Activated T-helper 1 cell treated with anti-CD3 and anti-CD28 coated beads, Interleukin-12 subunit alpha, Interleukin-12 subunit beta, Interleukin-2, Interleukin-4 antibody, amounts not matched to agents 30 ng/mL and 10 ng/mL and 1 ng/mL, durations not matched to agents 14 hours and 24 hours and 36 hours (primary cell): ENCODE measurements around the gene EXOC1. TPM values are rescaled to one million over a fixed set of nuclear protein-coding genes. Genes with fewer than 3 reads are reported as not detected.
"Not testable (repeated sequence)": the region's sequence is repeated elsewhere in the genome, so short reads cannot be mapped to it uniquely, and the experiment has no call there.

Experiments used
- DNase-seq: peaks from one replicate; pipeline ENCODE4 v3.0.0; 2021; ENCODE audit warnings: low spot score
- H3K27ac Mint-ChIP-seq: one replicate; pipeline ENCODE4 v1.8.0; 2021; ENCODE audit warnings: mild to moderate bottlenecking, mixed read lengths
- H3K27me3 Mint-ChIP-seq: one replicate; pipeline ENCODE4 v1.8.0; 2022; ENCODE audit warnings: mild to moderate bottlenecking, moderate library complexity, mixed read lengths; ENCODE audit not compliant: insufficient read depth
- H3K36me3 Mint-ChIP-seq: one replicate; pipeline ENCODE4 v1.8.0; 2021; ENCODE audit warnings: low read depth, mixed read lengths
- H3K4me1 Mint-ChIP-seq: one replicate; pipeline ENCODE4 v1.8.0; 2021; ENCODE audit warnings: low read depth, mixed read lengths
- H3K4me3 Mint-ChIP-seq: one replicate; pipeline ENCODE4 v1.8.0; 2021; ENCODE audit warnings: mild to moderate bottlenecking, moderate library complexity, mixed read lengths
- H3K9me3 Mint-ChIP-seq: one replicate; pipeline ENCODE4 v1.8.0; 2021; ENCODE audit warnings: mixed read lengths
- intact Hi-C: fragments of 100-400 bp; cut with micrococcal nuclease; formaldehyde crosslinking; loops from one replicate; pipeline ENCODE4 v1.15.1; 2024
- total RNA-seq: library from RNA; stranded (reverse); gene quantifications from 2 replicates; pipeline ENCODE4 v1.2.3, GENCODE V29; 2022

The EXOC1 gene
- total RNA-seq, 1 donor from 2014 or later: 18.8 TPM

DNA sequence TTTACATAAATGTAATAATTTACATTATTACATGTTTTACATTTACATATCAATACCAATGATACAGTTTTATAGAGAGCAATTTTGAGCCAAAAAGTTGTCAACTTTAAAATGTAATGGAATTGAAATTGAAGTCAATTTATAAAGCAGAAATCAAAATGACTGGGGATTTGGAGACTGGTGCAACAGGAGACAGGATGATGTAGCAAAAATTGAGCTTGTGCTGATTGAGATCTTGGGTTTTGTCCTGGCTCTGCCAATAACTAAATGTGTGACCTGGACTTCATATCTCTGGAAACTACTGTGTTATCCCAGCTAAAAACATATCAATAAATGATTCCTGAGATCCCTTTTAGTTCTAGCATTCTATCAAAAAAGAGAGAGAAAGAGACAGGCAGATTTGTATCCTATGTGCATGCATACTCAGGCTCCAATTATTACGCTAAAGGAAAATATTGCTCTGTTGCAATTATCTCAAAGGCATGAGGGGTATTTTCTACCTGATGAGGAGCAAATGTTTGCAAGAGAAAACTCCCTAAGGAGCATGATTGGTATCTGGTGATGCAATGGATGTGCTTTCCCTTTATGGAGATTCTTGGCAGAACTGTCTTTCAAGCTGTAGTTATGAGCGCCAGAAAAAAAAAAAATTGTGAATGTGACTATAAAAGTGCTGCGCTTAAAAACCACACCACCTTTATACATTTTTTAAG is 19.2 kb upstream of the EXOC1 start:
- no peak for DNase-seq
- Mint-ChIP-seq H3K4me1 (no peaks in the 10 kb centered on the region), H3K36me3 (no peaks in the 10 kb centered on the region), H3K27me3 (peaks cover 14% of the 10 kb centered on the region), H3K27ac (no peak overlapping the region), H3K4me3 (no peak overlapping the region), H3K9me3 (no peaks in the 10 kb centered on the region)
- intact Hi-C loops: no loop called here

DNA sequence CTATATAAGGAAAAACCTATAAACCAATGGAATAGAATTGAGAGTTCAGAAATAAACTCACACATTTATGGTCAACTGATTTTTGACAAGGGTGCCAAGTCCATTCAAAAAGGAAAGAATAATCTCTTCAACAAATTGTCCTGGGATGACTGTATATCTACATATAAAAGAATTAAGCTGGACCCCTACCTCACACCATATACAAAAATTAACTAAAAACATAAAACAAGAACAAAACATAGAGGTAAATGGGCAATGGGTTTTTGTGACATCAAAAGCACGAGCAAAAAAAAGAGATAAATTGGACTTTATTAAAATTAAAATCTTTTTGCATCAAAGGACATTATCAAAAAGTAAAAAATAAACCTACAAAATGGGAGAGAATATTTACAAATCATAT is 15.5 kb upstream of the EXOC1 start:
- no peaks in the 10 kb centered on the region for H3K9me3 Mint-ChIP-seq
- intact Hi-C loops: no loop called here
- DNase-seq: no peak
- H3K4me3 Mint-ChIP-seq: no peak overlapping the region
- no peaks in the 10 kb centered on the region for H3K4me1 Mint-ChIP-seq
- no peak overlapping the region for H3K27ac Mint-ChIP-seq
- H3K36me3 Mint-ChIP-seq: no peaks in the 10 kb centered on the region
- H3K27me3 Mint-ChIP-seq: peaks cover 9% of the 10 kb centered on the region

DNA sequence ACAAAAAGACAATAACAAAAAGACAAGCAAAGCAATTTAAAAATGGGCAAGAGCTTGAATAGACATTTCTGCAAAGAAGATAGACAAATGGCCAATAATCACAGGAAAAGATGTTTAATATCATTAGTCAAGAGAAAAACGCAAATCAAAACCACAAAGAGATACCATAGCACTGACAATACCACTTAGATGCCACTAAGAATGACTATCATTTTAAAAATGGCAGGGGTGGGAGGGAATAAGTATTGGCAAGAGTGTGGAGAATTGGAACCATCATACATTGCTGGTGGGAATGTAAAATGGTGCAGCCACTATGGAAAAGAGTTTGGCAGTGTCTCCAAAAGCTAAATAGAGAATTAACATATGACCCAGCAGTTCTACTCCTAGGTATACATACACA is 15.1 kb upstream of the EXOC1 start:
- H3K27ac Mint-ChIP-seq: no peak overlapping the region
- H3K27me3 Mint-ChIP-seq: peaks cover 9% of the 10 kb centered on the region
- no peak for DNase-seq
- H3K4me1 Mint-ChIP-seq: no peaks in the 10 kb centered on the region
- H3K4me3 Mint-ChIP-seq: no peak overlapping the region
- H3K36me3 Mint-ChIP-seq: no peaks in the 10 kb centered on the region
- intact Hi-C loops: no loop called here
- H3K9me3 Mint-ChIP-seq: no peaks in the 10 kb centered on the region

DNA sequence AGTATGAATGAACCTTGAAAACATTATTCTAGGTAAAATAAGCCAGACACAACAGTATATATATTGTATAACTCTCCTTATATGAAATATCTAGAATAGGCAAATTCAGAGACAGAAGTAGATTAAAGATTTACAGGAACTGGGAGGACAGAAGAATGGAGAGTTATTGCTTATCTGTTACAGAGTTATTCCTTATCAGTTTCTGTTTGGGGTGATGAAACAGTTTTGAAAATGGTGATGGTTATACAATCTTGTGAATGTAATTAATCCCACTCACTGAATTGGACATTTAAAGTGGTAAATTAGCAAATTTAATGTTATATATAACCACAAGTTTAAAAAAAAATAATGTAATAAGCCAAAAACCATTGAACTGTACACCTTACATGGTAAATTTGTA is 14.5 kb upstream of the EXOC1 start:
- no peak overlapping the region for H3K4me3 Mint-ChIP-seq
- H3K27me3 Mint-ChIP-seq: peaks cover 7% of the 10 kb centered on the region
- intact Hi-C loops: no loop called here
- H3K4me1 Mint-ChIP-seq: no peaks in the 10 kb centered on the region
- no peaks in the 10 kb centered on the region for H3K36me3 Mint-ChIP-seq
- H3K9me3 Mint-ChIP-seq: no peaks in the 10 kb centered on the region
- no peak overlapping the region for H3K27ac Mint-ChIP-seq
- DNase-seq: no peak

DNA sequence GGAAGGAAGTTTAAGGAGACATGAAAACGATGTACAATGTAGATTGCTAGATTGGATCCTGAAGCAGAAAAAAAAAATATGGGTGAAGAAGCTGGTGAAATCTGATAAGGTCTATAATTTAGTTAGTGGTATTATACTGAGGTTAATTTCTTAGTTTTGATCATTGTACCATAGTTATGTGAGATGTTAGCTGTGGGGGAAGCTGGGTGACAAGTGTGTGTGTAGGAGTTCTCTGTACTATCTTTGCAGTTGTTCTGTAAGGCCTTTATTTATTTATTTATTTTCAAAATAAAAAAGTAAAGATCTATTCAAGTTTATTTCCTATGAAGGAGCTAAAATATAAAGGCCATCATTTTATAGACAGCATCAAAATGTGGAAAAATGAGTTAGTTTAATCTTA is 12.5 kb upstream of the EXOC1 start:
- Mint-ChIP-seq H3K27ac (no peak overlapping the region), H3K27me3 (peaks cover 6% of the 10 kb centered on the region), H3K36me3 (no peaks in the 10 kb centered on the region), H3K4me3 (no peak overlapping the region), H3K9me3 (no peaks in the 10 kb centered on the region), H3K4me1 (no peaks in the 10 kb centered on the region)
- no peak for DNase-seq
- intact Hi-C loops: no loop called here

DNA sequence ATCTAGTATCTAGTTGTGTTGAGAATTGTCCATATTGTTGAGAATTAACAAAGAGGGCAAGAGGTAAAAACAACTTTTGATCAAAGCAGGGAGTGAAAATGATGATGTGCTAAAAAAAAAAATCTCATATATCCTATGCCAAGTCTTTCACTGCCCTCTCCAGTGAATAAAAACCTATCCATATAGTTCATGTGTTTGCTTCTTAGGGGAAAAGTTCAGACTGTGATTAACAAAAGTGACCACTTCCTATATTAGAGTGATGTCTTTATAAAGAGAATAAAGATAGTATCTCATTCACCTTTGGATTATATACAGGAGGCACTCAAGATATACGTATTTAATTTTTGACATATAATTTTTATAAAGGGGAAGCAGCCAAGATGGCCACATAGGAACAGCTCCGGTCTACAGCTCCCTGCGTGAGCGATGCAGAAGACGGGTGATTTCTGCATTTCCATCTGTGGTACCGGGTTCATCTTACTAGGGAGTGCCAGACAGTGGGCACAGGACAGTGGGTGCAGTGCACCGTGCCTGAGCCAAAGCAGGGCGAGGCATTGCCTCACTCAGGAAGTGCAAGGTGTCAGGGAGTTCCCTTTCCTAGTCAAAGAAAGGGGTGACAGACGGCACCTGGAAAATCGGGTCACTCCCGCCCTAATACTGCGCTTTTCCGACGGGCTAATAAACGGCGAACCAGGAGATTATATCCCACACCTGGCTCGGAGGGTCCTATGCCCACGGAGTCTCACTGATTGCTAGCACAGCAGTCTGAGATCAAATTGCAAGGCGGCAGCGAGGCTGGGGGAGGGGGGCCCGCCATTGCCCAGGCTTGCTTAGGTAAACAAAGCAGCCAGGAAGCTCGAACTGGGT is 11.8 kb upstream of the EXOC1 start:
- H3K4me3 Mint-ChIP-seq, DNase-seq, H3K36me3 Mint-ChIP-seq, H3K9me3 Mint-ChIP-seq, H3K4me1 Mint-ChIP-seq, intact Hi-C loops, H3K27me3 Mint-ChIP-seq, H3K27ac Mint-ChIP-seq: not testable (repeated sequence)

DNA sequence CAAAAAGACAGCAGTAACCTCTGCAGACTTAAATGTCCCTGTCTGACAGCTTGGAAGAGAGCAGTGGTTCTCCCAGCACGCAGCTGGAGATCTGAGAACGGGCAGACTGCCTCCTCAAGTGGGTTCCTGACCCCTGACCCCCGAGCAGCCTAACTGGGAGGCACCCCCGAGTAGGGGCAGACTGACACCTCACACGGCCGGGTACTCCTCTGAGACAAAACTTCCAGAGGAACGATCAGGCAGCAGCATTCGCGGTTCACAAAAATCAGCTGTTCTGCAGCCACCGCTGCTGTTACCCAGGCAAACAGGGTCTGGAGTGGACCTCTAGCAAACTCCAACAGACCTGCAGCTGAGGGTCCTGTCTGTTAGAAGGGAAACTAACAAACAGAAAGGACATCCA is 11.1 kb upstream of the EXOC1 start:
- H3K4me1 Mint-ChIP-seq, H3K9me3 Mint-ChIP-seq, H3K36me3 Mint-ChIP-seq, DNase-seq, H3K27me3 Mint-ChIP-seq, H3K27ac Mint-ChIP-seq, intact Hi-C loops, H3K4me3 Mint-ChIP-seq: not testable (repeated sequence)

DNA sequence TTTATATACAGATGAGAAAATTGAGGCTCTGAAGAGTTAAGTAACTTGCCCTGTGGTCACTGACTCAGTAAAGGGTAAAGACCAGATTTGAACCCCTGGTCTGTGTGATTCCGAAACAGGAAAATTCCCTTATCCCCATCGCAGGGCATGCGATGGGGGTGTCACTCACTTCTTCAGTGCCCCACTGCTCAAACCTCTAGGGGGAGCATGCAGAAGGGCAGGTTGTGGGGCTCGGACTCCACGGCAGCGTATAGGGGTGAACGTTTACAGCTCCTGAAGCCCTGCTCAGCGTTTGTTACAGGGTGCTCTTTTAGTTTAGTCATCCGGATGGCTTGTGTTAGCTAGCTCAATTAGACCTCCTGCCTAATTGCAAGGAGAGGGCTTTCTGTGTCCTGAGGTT is 3.7 kb upstream of the EXOC1 start:
- no peaks in the 10 kb centered on the region for H3K36me3 Mint-ChIP-seq
- no peak overlapping the region for H3K27ac Mint-ChIP-seq
- peaks cover 3% of the 10 kb centered on the region for H3K27me3 Mint-ChIP-seq
- DNase-seq: no peak
- no peaks in the 10 kb centered on the region for H3K9me3 Mint-ChIP-seq
- H3K4me3 Mint-ChIP-seq: no peak overlapping the region
- H3K4me1 Mint-ChIP-seq: peaks cover 24% of the 10 kb centered on the region
- intact Hi-C loops: loop anchor here (5.0 kb wide), 1 partner anchor 198 kb away; a partner anchor contains a TSS

DNA sequence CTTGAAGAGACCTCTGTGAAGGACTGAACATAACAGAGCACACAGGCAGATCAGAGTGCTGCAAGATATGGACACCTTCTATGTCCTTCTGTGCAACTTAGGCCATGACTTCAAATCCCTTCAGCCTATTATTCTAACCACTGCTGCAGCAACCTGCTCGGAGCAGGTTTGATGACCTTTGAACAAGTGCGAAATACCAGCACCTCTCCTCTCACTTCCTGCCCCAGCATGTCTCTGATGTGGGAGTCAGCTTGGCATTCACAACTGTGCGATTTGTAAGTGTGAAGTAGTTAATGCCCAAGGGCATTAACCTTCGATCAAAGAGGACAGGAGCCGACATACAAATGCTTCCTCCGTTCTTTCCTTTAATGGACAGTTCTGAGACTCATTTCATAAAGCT is 1.6 kb upstream of the EXOC1 start:
- peak overlapping the region; percentile 37 for H3K4me3 Mint-ChIP-seq
- intact Hi-C loops: loop anchor here (2.0 to 5.0 kb wide), 4 partner anchors 195 to 1057 kb away; partner anchors contain the start of gene PAICS
- no peak overlapping the region for H3K27ac Mint-ChIP-seq
- no peak for DNase-seq
- H3K36me3 Mint-ChIP-seq: no peaks in the 10 kb centered on the region
- peaks cover 3% of the 10 kb centered on the region for H3K27me3 Mint-ChIP-seq
- no peaks in the 10 kb centered on the region for H3K9me3 Mint-ChIP-seq
- peaks cover 24% of the 10 kb centered on the region for H3K4me1 Mint-ChIP-seq

DNA sequence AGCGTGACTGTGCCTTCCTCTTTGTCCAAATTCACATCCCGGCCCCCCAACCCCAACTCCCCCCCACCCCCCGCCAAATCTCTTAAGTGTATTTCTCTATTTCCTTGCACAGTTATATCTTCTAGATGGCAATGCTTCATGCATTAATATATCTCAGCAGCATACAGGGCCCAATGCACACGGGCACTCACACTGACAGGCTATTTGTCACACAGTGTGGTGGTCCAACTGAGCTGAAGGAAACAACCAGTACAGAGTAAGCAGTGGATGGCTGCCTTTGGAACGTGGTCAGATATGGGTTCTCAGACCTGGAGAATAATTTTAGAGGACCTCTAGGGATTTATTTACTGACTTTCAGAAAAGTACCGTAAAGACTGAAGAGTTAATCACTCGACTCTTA is 681 bp downstream of the EXOC1 start:
- Mint-ChIP-seq H3K9me3 (no peaks in the 10 kb centered on the region), H3K4me3 (no peak overlapping the region), H3K36me3 (peaks cover 9% of the 10 kb centered on the region), H3K4me1 (peaks cover 32% of the 10 kb centered on the region), H3K27ac (no peak overlapping the region), H3K27me3 (peaks cover 2% of the 10 kb centered on the region)
- no peak for DNase-seq
- intact Hi-C loops: loop anchor here (5.0 kb wide), 1 partner anchor 193 kb away; a partner anchor contains a TSS

DNA sequence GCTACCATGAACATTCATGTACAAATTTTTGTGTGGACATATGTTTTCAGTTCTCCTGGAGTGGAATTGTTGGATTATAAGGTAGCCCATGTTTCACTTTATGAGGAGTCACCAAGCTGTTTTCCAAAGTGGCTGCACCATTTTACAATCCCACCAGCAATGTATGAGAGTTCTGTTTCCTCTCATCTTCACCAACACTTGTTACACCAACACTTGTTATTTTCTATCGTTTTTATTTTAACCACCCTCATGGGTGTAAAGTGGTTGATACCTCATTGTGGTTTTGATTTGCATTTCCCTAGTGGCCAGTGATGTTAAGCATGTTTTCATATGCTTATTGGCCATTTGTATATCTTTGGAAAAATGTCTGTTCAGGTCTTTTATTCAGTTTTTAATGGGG is 4.1 kb downstream of the EXOC1 start:
- H3K27me3 Mint-ChIP-seq: peaks cover 2% of the 10 kb centered on the region
- intact Hi-C loops: no loop called here
- H3K9me3 Mint-ChIP-seq: no peaks in the 10 kb centered on the region
- no peak for DNase-seq
- peaks cover 20% of the 10 kb centered on the region for H3K36me3 Mint-ChIP-seq
- peaks cover 18% of the 10 kb centered on the region for H3K4me1 Mint-ChIP-seq
- H3K27ac Mint-ChIP-seq: no peak overlapping the region
- H3K4me3 Mint-ChIP-seq: no peak overlapping the region

DNA sequence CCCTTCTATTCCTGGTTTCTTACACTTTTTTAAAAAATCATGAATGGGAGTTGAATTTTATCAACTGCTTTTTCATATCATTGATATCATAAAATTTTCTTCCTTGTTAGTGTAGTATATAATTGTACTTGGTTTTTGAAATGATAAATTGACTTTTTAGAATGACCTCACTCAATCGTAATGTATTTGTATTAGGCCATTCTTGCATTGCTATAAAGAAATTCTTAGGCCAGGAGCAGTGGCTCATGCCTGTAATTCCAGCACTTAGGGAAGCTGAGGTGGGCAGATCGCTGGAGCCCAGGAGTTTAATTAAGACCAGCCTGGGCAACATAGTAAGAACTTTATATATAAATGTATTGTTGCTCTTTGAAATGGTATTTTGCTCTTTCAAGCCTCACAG is 6.3 kb downstream of the EXOC1 start:
- H3K4me1 Mint-ChIP-seq: peaks cover 8% of the 10 kb centered on the region
- no peak overlapping the region for H3K27ac Mint-ChIP-seq
- intact Hi-C loops: loop anchor here (10.0 kb wide), 1 partner anchor 105 kb away; no protein-coding TSS in a partner anchor
- no peaks in the 10 kb centered on the region for H3K27me3 Mint-ChIP-seq
- H3K9me3 Mint-ChIP-seq: no peaks in the 10 kb centered on the region
- peaks cover 23% of the 10 kb centered on the region for H3K36me3 Mint-ChIP-seq
- no peak overlapping the region for H3K4me3 Mint-ChIP-seq
- no peak for DNase-seq

DNA sequence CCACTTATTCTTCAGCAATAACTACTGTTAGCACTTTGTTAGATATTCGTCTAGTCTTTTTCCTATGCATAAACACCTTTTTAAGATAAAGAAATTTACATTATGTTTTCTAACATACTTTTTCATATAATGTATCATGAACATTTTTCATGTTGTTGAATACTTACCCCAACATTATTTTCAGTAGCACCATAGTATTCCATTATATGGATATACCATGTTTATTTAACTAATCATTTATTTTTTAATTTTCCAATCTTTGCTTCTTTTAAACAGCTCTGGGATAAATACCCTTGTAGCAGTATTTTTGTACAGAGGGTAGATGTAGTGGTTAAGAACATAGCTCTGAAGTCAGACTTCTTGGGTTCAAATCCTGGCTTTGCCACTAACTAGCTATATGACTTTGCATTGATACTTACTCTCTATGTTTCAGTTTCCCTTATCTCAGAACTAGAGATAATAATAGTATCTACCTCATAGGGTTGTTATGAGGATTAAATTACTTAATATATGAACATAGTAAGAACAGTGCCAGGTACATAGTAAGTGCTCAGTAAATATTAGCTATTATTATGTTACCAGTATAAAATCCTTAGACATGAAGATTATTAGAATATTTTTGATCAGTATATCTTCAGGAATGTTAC is 11.3 kb downstream of the EXOC1 start:
- Mint-ChIP-seq H3K27ac (no peak overlapping the region), H3K4me1 (peaks cover 21% of the 10 kb centered on the region), H3K4me3 (no peak overlapping the region), H3K9me3 (no peaks in the 10 kb centered on the region), H3K36me3 (peaks cover 26% of the 10 kb centered on the region), H3K27me3 (no peaks in the 10 kb centered on the region)
- intact Hi-C loops: loop anchor here (5.0 to 10.0 kb wide), 4 partner anchors 110 to 438 kb away; partner anchors contain the start of gene CLOCK
- no peak for DNase-seq
